HEK293 (cell line): ENCODE data around the gene DPYSL4.

Source experiments
- CTCF ChIA-PET: fragments of 350-600 bp; formaldehyde crosslinking; extraction: SDS; loops from one replicate; lab custom pipeline; 2021; ENCODE audit warnings: antibody characterized with exemption; lab: Yijun Ruan, JAX
- POLR2A ChIA-PET: fragments of 300-600 bp; formaldehyde crosslinking; extraction: SDS; loops from one replicate; lab custom pipeline; 2020; ENCODE audit warnings: antibody characterized with exemption, inconsistent platforms; lab: Yijun Ruan, JAX
- H3K27ac ChIP-seq: fragments of 200-500 bp; sonication (Bioruptor generic); 2 replicates; pipeline ENCODE4 v1.5.1; 2014; ENCODE audit warnings: low read depth, low read length, control low read depth, inconsistent platforms; ENCODE audit errors: extremely low read depth
- H3K36me3 ChIP-seq, 2 experiments: fragments of 200-500 bp in 1 of 2; sonication (Bioruptor generic) in 1 of 2; 1 replicate in 1 of 2; 2 replicates in 1 of 2; pipeline ENCODE4 v1.5.1; 2014 to 2017; ENCODE audit warnings: inconsistent platforms in 2 of 2, low read length in 2 of 2; ENCODE audit not compliant: control insufficient read depth in 2 of 2, insufficient read depth in 1 of 2
- H3K4me1 ChIP-seq: fragments of 200-500 bp; sonication (Bioruptor generic); 2 replicates; pipeline ENCODE4 v1.5.1; 2014; ENCODE audit warnings: mild to moderate bottlenecking, low read length, inconsistent platforms; ENCODE audit not compliant: control insufficient read depth, insufficient read depth
- H3K4me3 ChIP-seq: 2 replicates; pipeline ENCODE4 v1.5.1; 2011; ENCODE audit warnings: low read depth, mild to moderate bottlenecking, control low read depth, low read length, moderate library complexity
- H3K9me3 ChIP-seq: fragments of 200-500 bp; sonication (Bioruptor generic); 2 replicates; pipeline ENCODE4 v1.5.1; 2014; ENCODE audit warnings: low read depth, low read length, inconsistent platforms; ENCODE audit not compliant: control insufficient read depth, insufficient read depth
- BCL11A ChIP-seq: fragments of 450-650 bp; formaldehyde crosslinking; IDR thresholded peaks from 2 replicates; pipeline ENCODE4 v1.5.1; 2016; ENCODE audit warnings: low read depth, missing biosample characterization, missing genetic modification characterization
- KLF16 ChIP-seq: fragments of 450-650 bp; formaldehyde crosslinking; IDR thresholded peaks from 2 replicates; pipeline ENCODE4 v1.5.1; 2017; ENCODE audit warnings: missing biosample characterization, missing genetic modification characterization
- SP7 ChIP-seq: fragments of 450-650 bp; formaldehyde crosslinking; IDR thresholded peaks from 2 replicates; pipeline ENCODE4 v1.5.1; 2016; ENCODE audit warnings: missing biosample characterization, missing genetic modification characterization
- TRIM28 ChIP-seq: IDR thresholded peaks from 2 replicates; pipeline ENCODE4 v1.6.1; 2011; ENCODE audit warnings: low read length, control low read depth, borderline replicate concordance
- ZFP69B ChIP-seq: fragments of 450-650 bp; formaldehyde crosslinking; IDR thresholded peaks from 2 replicates; pipeline ENCODE4 v1.5.1; 2016; ENCODE audit warnings: missing biosample characterization, missing genetic modification characterization
- ZNF112 ChIP-seq: fragments of 450-650 bp; formaldehyde crosslinking; IDR thresholded peaks from 2 replicates; pipeline ENCODE4 v1.5.0; 2017; ENCODE audit warnings: missing biosample characterization, missing genetic modification characterization
- ZNF18 ChIP-seq: fragments of 450-650 bp; formaldehyde crosslinking; IDR thresholded peaks from 2 replicates; pipeline ENCODE4 v1.5.1; 2016; ENCODE audit warnings: missing biosample characterization, missing genetic modification characterization
- ZNF202 ChIP-seq: fragments of 450-650 bp; formaldehyde crosslinking; IDR thresholded peaks from 2 replicates; pipeline ENCODE4 v1.5.1; 2016; ENCODE audit warnings: missing biosample characterization, missing genetic modification characterization, borderline replicate concordance
- ZNF302 ChIP-seq: fragments of 450-650 bp; formaldehyde crosslinking; IDR thresholded peaks from 2 replicates; pipeline ENCODE4 v1.5.1; 2016; ENCODE audit warnings: missing biosample characterization, missing genetic modification characterization, low read depth
- ZNF335 ChIP-seq: fragments of 450-650 bp; formaldehyde crosslinking; conservative IDR thresholded peaks from 2 replicates; pipeline ENCODE4 v1.5.1; 2016; ENCODE audit warnings: missing biosample characterization, missing genetic modification characterization
- ZNF518A ChIP-seq: fragments of 450-650 bp; formaldehyde crosslinking; conservative IDR thresholded peaks from 2 replicates; pipeline ENCODE4 v1.5.1; 2016; ENCODE audit warnings: low read depth, missing biosample characterization, missing genetic modification characterization
- ZNF530 ChIP-seq: fragments of 450-650 bp; formaldehyde crosslinking; IDR thresholded peaks from 2 replicates; pipeline ENCODE4 v1.5.1; 2016; ENCODE audit warnings: low read depth, missing biosample characterization, missing genetic modification characterization
- ZNF571 ChIP-seq: fragments of 450-650 bp; formaldehyde crosslinking; IDR thresholded peaks from 2 replicates; pipeline ENCODE4 v1.5.0; 2017; ENCODE audit warnings: missing biosample characterization, missing genetic modification characterization
- ZNF623 ChIP-seq: fragments of 450-650 bp; formaldehyde crosslinking; IDR thresholded peaks from 2 replicates; pipeline ENCODE4 v1.5.1; 2016; ENCODE audit warnings: missing biosample characterization, missing genetic modification characterization
- ZNF626 ChIP-seq: fragments of 450-650 bp; sonication (Bioruptor Pico); formaldehyde crosslinking; IDR thresholded peaks from 2 replicates; pipeline ENCODE4 v1.5.1; 2018; ENCODE audit warnings: missing biosample characterization, missing genetic modification characterization, inconsistent platforms
- ZNF664 ChIP-seq: fragments of 450-650 bp; formaldehyde crosslinking; IDR thresholded peaks from 2 replicates; pipeline ENCODE4 v1.5.1; 2016; ENCODE audit warnings: missing biosample characterization, missing genetic modification characterization
- ZNF747 ChIP-seq: fragments of 450-650 bp; formaldehyde crosslinking; IDR thresholded peaks from 2 replicates; pipeline ENCODE4 v1.5.1; 2016; ENCODE audit warnings: missing biosample characterization, missing genetic modification characterization
- TF ChIP-seq, protein P1 (sequence below): fragments of 450-650 bp; IDR thresholded peaks from 2 replicates; pipeline ENCODE4 v1.5.1; 2018; ENCODE audit warnings: missing biosample characterization, missing genetic modification characterization
- TF ChIP-seq, protein P2 (sequence below): fragments of 450-650 bp; formaldehyde crosslinking; IDR thresholded peaks from 2 replicates; pipeline ENCODE4 v1.5.1; 2017; ENCODE audit warnings: missing biosample characterization, missing genetic modification characterization
- TF ChIP-seq, protein P3 (sequence below): fragments of 450-650 bp; formaldehyde crosslinking; IDR thresholded peaks from 2 replicates; pipeline ENCODE4 v1.5.1; 2016; ENCODE audit warnings: missing biosample characterization, missing genetic modification characterization

The DPYSL4 gene

GRCh38 chr10:132194726-132195125, 8.0 kb downstream of the DPYSL4 start:
- TF ChIP-seq ZNF202 (tag by site-specific recombination) (no peak), SP7 (no peak), TRIM28 (no peak), ZNF664 (tag by site-specific recombination) (no peak), ZNF571 (tag by site-specific recombination) (no peak), BCL11A (tag by site-specific recombination) (no peak), ZNF530 (no peak)
- CTCF ChIA-PET = interaction anchor here (0.6 to 0.7 kb wide), 2 partner anchors 14 to 52 kb away, joined by 3 to 4 read pairs; no protein-coding TSS in a partner anchor
- Histone ChIP-seq H3K27ac (no peak overlapping the region), H3K36me3 (no peaks in the 10 kb centered on the region), H3K4me3 (no peak overlapping the region), H3K9me3 (no peaks in the 10 kb centered on the region), H3K4me1 (no peaks in the 10 kb centered on the region)
- POLR2A ChIA-PET = no interaction called here

DNA sequence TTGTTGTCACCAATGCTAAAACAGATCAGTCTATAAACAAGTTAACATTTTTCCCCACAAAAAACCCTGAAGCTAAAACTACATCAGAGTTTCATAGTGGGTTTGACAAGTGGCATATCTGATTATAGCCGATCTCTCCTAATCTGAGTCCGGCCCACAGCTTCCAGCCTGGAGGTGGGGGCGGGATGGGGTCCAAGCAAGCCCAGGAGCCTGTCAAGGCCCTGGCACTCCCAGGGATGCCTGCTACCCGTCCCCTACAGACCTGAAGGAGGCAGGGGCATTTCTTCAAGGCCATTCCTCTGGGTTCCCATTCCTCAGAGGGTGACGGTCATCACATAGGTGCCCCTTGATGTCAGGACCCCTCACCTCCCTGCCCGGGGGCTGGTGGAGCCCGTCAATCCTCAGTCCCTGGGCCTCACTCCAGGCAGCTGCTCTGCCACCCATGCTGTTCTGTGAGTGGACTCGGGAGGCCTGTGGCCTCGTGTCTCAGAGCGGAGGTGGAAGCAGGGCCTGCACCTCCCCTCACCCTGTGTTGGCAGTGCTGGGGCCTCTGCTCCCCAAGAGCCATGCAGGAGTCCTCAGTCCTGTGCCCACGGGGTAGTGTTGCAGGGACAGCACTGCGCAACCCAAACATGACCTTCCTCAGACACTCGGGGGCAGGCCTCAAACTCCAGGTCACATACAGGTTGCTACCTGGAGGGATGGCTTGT, 8.8 kb downstream of the DPYSL4 start:
- no peak overlapping the region for H3K4me3 ChIP-seq
- no peaks in the 10 kb centered on the region for H3K4me1 ChIP-seq
- H3K9me3 ChIP-seq = no peaks in the 10 kb centered on the region
- CTCF ChIA-PET = interaction anchor here (0.6 kb wide), 1 partner anchor 13 kb away, joined by 3 read pairs; no protein-coding TSS in a partner anchor
- no peaks in the 10 kb centered on the region for H3K36me3 ChIP-seq
- H3K27ac ChIP-seq = no peak overlapping the region
- TF ChIP-seq, protein P1, sequence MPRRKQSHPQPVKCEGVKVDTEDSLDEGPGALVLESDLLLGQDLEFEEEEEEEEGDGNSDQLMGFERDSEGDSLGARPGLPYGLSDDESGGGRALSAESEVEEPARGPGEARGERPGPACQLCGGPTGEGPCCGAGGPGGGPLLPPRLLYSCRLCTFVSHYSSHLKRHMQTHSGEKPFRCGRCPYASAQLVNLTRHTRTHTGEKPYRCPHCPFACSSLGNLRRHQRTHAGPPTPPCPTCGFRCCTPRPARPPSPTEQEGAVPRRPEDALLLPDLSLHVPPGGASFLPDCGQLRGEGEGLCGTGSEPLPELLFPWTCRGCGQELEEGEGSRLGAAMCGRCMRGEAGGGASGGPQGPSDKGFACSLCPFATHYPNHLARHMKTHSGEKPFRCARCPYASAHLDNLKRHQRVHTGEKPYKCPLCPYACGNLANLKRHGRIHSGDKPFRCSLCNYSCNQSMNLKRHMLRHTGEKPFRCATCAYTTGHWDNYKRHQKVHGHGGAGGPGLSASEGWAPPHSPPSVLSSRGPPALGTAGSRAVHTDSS (tag by site-specific recombination) = no peak
- TF ChIP-seq, protein P2, sequence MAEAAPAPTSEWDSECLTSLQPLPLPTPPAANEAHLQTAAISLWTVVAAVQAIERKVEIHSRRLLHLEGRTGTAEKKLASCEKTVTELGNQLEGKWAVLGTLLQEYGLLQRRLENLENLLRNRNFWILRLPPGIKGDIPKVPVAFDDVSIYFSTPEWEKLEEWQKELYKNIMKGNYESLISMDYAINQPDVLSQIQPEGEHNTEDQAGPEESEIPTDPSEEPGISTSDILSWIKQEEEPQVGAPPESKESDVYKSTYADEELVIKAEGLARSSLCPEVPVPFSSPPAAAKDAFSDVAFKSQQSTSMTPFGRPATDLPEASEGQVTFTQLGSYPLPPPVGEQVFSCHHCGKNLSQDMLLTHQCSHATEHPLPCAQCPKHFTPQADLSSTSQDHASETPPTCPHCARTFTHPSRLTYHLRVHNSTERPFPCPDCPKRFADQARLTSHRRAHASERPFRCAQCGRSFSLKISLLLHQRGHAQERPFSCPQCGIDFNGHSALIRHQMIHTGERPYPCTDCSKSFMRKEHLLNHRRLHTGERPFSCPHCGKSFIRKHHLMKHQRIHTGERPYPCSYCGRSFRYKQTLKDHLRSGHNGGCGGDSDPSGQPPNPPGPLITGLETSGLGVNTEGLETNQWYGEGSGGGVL = no peak
- TF ChIP-seq ZNF747 (tag by site-specific recombination) (no peak), ZNF626 (tag by site-specific recombination) (no peak), ZNF623 (tag by site-specific recombination) (no peak), ZNF302 (no peak), ZNF335 (no peak), ZFP69B (tag by site-specific recombination) (no peak), ZNF518A (tag by site-specific recombination) (no peak), KLF16 (no peak), ZNF112 (no peak), ZNF18 (tag by site-specific recombination) (no peak)
- TF ChIP-seq, protein P3, sequence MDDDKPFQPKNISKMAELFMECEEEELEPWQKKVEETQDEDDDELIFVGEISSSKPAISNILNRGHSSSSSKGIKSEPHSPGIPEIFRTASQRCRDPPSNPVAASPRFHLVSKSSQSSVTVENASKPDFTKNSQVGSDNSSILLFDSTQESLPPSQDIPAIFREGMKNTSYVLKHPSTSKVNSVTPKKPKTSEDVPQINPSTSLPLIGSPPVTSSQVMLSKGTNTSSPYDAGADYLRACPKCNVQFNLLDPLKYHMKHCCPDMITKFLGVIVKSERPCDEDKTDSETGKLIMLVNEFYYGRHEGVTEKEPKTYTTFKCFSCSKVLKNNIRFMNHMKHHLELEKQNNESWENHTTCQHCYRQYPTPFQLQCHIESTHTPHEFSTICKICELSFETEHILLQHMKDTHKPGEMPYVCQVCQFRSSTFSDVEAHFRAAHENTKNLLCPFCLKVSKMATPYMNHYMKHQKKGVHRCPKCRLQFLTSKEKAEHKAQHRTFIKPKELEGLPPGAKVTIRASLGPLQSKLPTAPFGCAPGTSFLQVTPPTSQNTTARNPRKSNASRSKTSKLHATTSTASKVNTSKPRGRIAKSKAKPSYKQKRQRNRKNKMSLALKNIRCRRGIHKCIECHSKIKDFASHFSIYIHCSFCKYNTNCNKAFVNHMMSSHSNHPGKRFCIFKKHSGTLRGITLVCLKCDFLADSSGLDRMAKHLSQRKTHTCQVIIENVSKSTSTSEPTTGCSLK (tag by site-specific recombination) = no peak
- TF ChIP-seq, all 188 proteins: peak for 0
- POLR2A ChIA-PET = interaction anchor here (1.0 kb wide), 1 partner anchor 34 kb away, joined by 3 read pairs; no protein-coding TSS in a partner anchor
